ENCODE results near the gene TRAPPC6A. TPM values are rescaled to one million over a fixed set of nuclear protein-coding genes. Genes with fewer than 3 reads are reported as not detected.
A peak's percentile ranks its signal among the peaks of the same experiment; 100 is the strongest.

Gene TRAPPC6A
- total and polyA plus RNA-seq, 7 experiments from 2014 or later = 44.6 to 174 (median 55.1) TPM

- Mint-ChIP-seq H3K4me1 (peaks cover 9 to 28% (median 22%) of the 10 kb centered on the region in 7 donors), H3K4me3 (peak overlapping the region; percentile 76 to 90 (median 82)), H3K9me3 (peaks cover 0 to 4% (median 0%) of the 10 kb centered on the region in 11 donors), H3K36me3 (peaks cover 0 to 13% (median 0%) of the 10 kb centered on the region in 5 donors), H3K27ac (peak overlapping the region in 7 of 9 donors; percentile 14 to 78 (median 57)), H3K27me3 (peaks cover 6 to 30% (median 10%) of the 10 kb centered on the region in 5 donors)
- ChIA-PET CTCF (interaction anchor here (1.3 to 1.8 kb wide), 2 partner anchors 49 to 61 kb away, joined by 3 to 5 read pairs; no protein-coding TSS in a partner anchor), POLR2A (interaction anchor here (1.3 to 3.9 kb wide), 4 partner anchors 12 to 61 kb away, joined by 3 to 29 read pairs (median 8); partner anchors contain the start of genes BLOC1S3, PPP1R37 and TRAPPC6A)
- intact Hi-C loops (cut with micrococcal nuclease) = loop anchor here in 1 of 2 donors (1.0 to 2.0 kb wide), 2 partner anchors 26 to 60 kb away; partner anchors contain the start of genes BLOC1S3, PPP1R37 and TRAPPC6A
- ATAC-seq (peak; percentile 70), DNase-seq (peak; percentile 26 to 63 (median 50))
- no peak overlapping the region for H3K27ac ChIP-seq (ENCODE audit: low read depth, low read length)
- H3K4me3 ChIP-seq (ENCODE audit: low read length) = peak overlapping the region; percentile 51
- no peaks in the 10 kb centered on the region for H3K9me3 ChIP-seq (ENCODE audit: control insufficient read depth in 2 of 3, low read length in 3 of 3)
- H3K27me3 ChIP-seq (ENCODE audit: control insufficient read depth in 2 of 2, insufficient read depth in 2 of 2, low read length in 2 of 2) = no peaks in the 10 kb centered on the region
- H3K36me3 ChIP-seq (ENCODE audit: control insufficient read depth in 2 of 3, insufficient read depth in 3 of 3, low read length in 3 of 3) = no peaks in the 10 kb centered on the region
- H3K4me1 ChIP-seq (ENCODE audit: control insufficient read depth in 2 of 2, insufficient read depth in 2 of 2, low read length in 2 of 2) = peaks cover 7 to 21% of the 10 kb centered on the region in 2 donors
Measured at GRCh38 chr19:45152504-45153338, 25.3 kb downstream of the TRAPPC6A start.

- H3K4me3 Mint-ChIP-seq = peak overlapping the region in 9 of 10 donors; percentile 38 to 90 (median 53)
Measured at GRCh38 chr19:45151821-45152503, 26.1 kb downstream of the TRAPPC6A start.

GRCh38 chr19:45151320-45151719 is 26.7 kb downstream of the TRAPPC6A start:
- DNase-seq (no peak), ATAC-seq (no peak)
- H3K27me3 Mint-ChIP-seq = peaks cover 0 to 30% (median 5%) of the 10 kb centered on the region in 5 donors
- H3K4me3 Mint-ChIP-seq = peak overlapping the region in 9 of 10 donors; percentile 37 to 90 (median 48)
- H3K36me3 ChIP-seq (ENCODE audit: control insufficient read depth in 2 of 3, insufficient read depth in 3 of 3, low read length in 3 of 3) = peaks cover 0 to 10% (median 0%) of the 10 kb centered on the region in 3 experiments
- peaks cover 0 to 4% (median 0%) of the 10 kb centered on the region in 11 donors for H3K9me3 Mint-ChIP-seq
- intact Hi-C loops (cut with micrococcal nuclease) = no loop called here
- ChIA-PET CTCF (no interaction called here), POLR2A (interaction anchor here (3.9 kb wide), 1 partner anchor 27 kb away, joined by 29 read pairs; the partner anchor contains the start of genes BLOC1S3 and TRAPPC6A)
- peaks cover 0 to 15% (median 0%) of the 10 kb centered on the region in 5 donors for H3K36me3 Mint-ChIP-seq
- H3K4me1 ChIP-seq (ENCODE audit: control insufficient read depth in 2 of 2, insufficient read depth in 2 of 2, low read length in 2 of 2) = peaks cover 7 to 21% of the 10 kb centered on the region in 2 donors
- peaks cover 9 to 28% (median 22%) of the 10 kb centered on the region in 7 donors for H3K4me1 Mint-ChIP-seq
- no peak overlapping the region for H3K4me3 ChIP-seq (ENCODE audit: low read length)
- peak overlapping the region in 1 of 9 donors; percentile 46 for H3K27ac Mint-ChIP-seq
- H3K9me3 ChIP-seq (ENCODE audit: control insufficient read depth in 2 of 3, low read length in 3 of 3) = no peaks in the 10 kb centered on the region
- no peaks in the 10 kb centered on the region for H3K27me3 ChIP-seq (ENCODE audit: control insufficient read depth in 2 of 2, insufficient read depth in 2 of 2, low read length in 2 of 2)
- H3K27ac ChIP-seq (ENCODE audit: low read depth, low read length) = no peak overlapping the region

More at GRCh38 chr19:45151821-45152503, 26.1 kb downstream of the TRAPPC6A start:
- peak overlapping the region in 1 of 9 donors; percentile 46 for H3K27ac Mint-ChIP-seq
- ChIA-PET CTCF (interaction anchor here (1.3 kb wide), 1 partner anchor 60 kb away, joined by 3 read pairs; no protein-coding TSS in a partner anchor), POLR2A (interaction anchor here (1.3 to 3.9 kb wide), 4 partner anchors 12 to 60 kb away, joined by 3 to 29 read pairs (median 8); partner anchors contain the start of genes BLOC1S3, PPP1R37 and TRAPPC6A)
- Histone ChIP-seq H3K27me3 (ENCODE audit: control insufficient read depth in 2 of 2, insufficient read depth in 2 of 2, low read length in 2 of 2) (no peaks in the 10 kb centered on the region), H3K9me3 (ENCODE audit: control insufficient read depth in 2 of 3, low read length in 3 of 3) (no peaks in the 10 kb centered on the region), H3K36me3 (ENCODE audit: control insufficient read depth in 2 of 3, insufficient read depth in 3 of 3, low read length in 3 of 3) (peaks cover 0 to 5% (median 0%) of the 10 kb centered on the region in 3 experiments), H3K4me3 (ENCODE audit: low read length) (peak overlapping the region; percentile 51), H3K27ac (ENCODE audit: low read depth, low read length) (no peak overlapping the region), H3K4me1 (ENCODE audit: control insufficient read depth in 2 of 2, insufficient read depth in 2 of 2, low read length in 2 of 2) (peaks cover 7 to 21% of the 10 kb centered on the region in 2 donors)
- intact Hi-C loops (cut with micrococcal nuclease) = loop anchor here in 1 of 2 donors (2.0 kb wide), 1 partner anchor 59 kb away; the partner anchor contains the start of gene PPP1R37
- no peak for DNase-seq
- H3K36me3 Mint-ChIP-seq = peaks cover 0 to 15% (median 0%) of the 10 kb centered on the region in 5 donors
- peaks cover 1 to 30% (median 5%) of the 10 kb centered on the region in 5 donors for H3K27me3 Mint-ChIP-seq
- H3K9me3 Mint-ChIP-seq = peaks cover 0 to 4% (median 0%) of the 10 kb centered on the region in 11 donors
- H3K4me1 Mint-ChIP-seq = peaks cover 9 to 28% (median 22%) of the 10 kb centered on the region in 7 donors
- no peak for ATAC-seq

- H3K4me1 ChIP-seq (ENCODE audit: control insufficient read depth in 2 of 2, insufficient read depth in 2 of 2, low read length in 2 of 2) = peaks cover 7 to 21% of the 10 kb centered on the region in 2 donors
- no peaks in the 10 kb centered on the region for H3K27me3 ChIP-seq (ENCODE audit: control insufficient read depth in 2 of 2, insufficient read depth in 2 of 2, low read length in 2 of 2)
- ChIA-PET CTCF (no interaction called here), POLR2A (interaction anchor here (3.9 kb wide), 1 partner anchor 28 kb away, joined by 29 read pairs; the partner anchor contains the start of genes BLOC1S3 and TRAPPC6A)
- H3K4me3 ChIP-seq (ENCODE audit: low read length) = no peak overlapping the region
- Mint-ChIP-seq H3K36me3 (peaks cover 0 to 15% (median 0%) of the 10 kb centered on the region in 5 donors), H3K4me3 (peak overlapping the region in 2 of 10 donors; percentile 34 to 48), H3K9me3 (peaks cover 0 to 4% (median 0%) of the 10 kb centered on the region in 11 donors), H3K4me1 (peaks cover 9 to 28% (median 22%) of the 10 kb centered on the region in 7 donors), H3K27ac (no peak overlapping the region), H3K27me3 (peaks cover 0 to 30% (median 5%) of the 10 kb centered on the region in 5 donors)
- H3K36me3 ChIP-seq (ENCODE audit: control insufficient read depth in 2 of 3, insufficient read depth in 3 of 3, low read length in 3 of 3) = peaks cover 0 to 15% (median 0%) of the 10 kb centered on the region in 3 experiments
- no peak for ATAC-seq
- DNase-seq = no peak
- intact Hi-C loops (cut with micrococcal nuclease) = no loop called here
- H3K9me3 ChIP-seq (ENCODE audit: control insufficient read depth in 2 of 3, low read length in 3 of 3) = no peaks in the 10 kb centered on the region
- H3K27ac ChIP-seq (ENCODE audit: low read depth, low read length) = no peak overlapping the region
Measured at GRCh38 chr19:45150751-45151281, 27.2 kb downstream of the TRAPPC6A start.

GRCh38 chr19:45150180-45150579 is 27.9 kb downstream of the TRAPPC6A start:
- Mint-ChIP-seq H3K4me3 (no peak overlapping the region), H3K9me3 (peaks cover 0 to 4% (median 0%) of the 10 kb centered on the region in 11 donors), H3K36me3 (peaks cover 0 to 15% (median 0%) of the 10 kb centered on the region in 5 donors), H3K4me1 (peaks cover 9 to 28% (median 22%) of the 10 kb centered on the region in 7 donors), H3K27ac (no peak overlapping the region), H3K27me3 (peaks cover 0 to 28% (median 4%) of the 10 kb centered on the region in 5 donors)
- Histone ChIP-seq H3K27me3 (ENCODE audit: control insufficient read depth in 2 of 2, insufficient read depth in 2 of 2, low read length in 2 of 2) (no peaks in the 10 kb centered on the region), H3K36me3 (ENCODE audit: control insufficient read depth in 2 of 3, insufficient read depth in 3 of 3, low read length in 3 of 3) (peaks cover 0 to 19% (median 0%) of the 10 kb centered on the region in 3 experiments), H3K4me3 (ENCODE audit: low read length) (no peak overlapping the region), H3K4me1 (ENCODE audit: control insufficient read depth in 2 of 2, insufficient read depth in 2 of 2, low read length in 2 of 2) (peaks cover 7 to 21% of the 10 kb centered on the region in 2 donors), H3K9me3 (ENCODE audit: control insufficient read depth in 2 of 3, low read length in 3 of 3) (no peaks in the 10 kb centered on the region), H3K27ac (ENCODE audit: low read depth, low read length) (no peak overlapping the region)
- DNase-seq (no peak), ATAC-seq (no peak)
- ChIA-PET CTCF (no interaction called here), POLR2A (interaction anchor here (0.8 kb wide), 1 partner anchor 52 kb away, joined by 3 read pairs; no protein-coding TSS in a partner anchor)
- intact Hi-C loops (cut with micrococcal nuclease) = no loop called here
